Epithelial cell of proximal tubule (primary cell): Measurements from ENCODE around the gene DOK7. TPM values are rescaled to one million over a fixed set of nuclear protein-coding genes. Genes with fewer than 3 reads are reported as not detected.

ENCODE experiments used
- DNase-seq: peaks from one replicate; pipeline ENCODE4 v3.0.0-alpha.2; 2011; ENCODE audit warnings: low read depth
- H3K4me3 ChIP-seq: 2 replicates; pipeline ENCODE4 v1.5.1; 2011; ENCODE audit warnings: low read depth, mild to moderate bottlenecking, low read length
- total RNA-seq: library from RNA; depleted of rRNA; stranded (reverse); fragments of >200 nt; gene quantifications from 2 replicates; pipeline ENCODE4 v1.2.3, GENCODE V29; 2015
- TF ChIP-seq, protein P1 (sequence below): conservative IDR thresholded peaks from 2 replicates; pipeline ENCODE4 v1.5.1; 2012; ENCODE audit warnings: low read depth, mild to moderate bottlenecking, low read length

Gene DOK7
- total RNA-seq, 1 donor from 2014 or later, result 0.81 TPM

DNA sequence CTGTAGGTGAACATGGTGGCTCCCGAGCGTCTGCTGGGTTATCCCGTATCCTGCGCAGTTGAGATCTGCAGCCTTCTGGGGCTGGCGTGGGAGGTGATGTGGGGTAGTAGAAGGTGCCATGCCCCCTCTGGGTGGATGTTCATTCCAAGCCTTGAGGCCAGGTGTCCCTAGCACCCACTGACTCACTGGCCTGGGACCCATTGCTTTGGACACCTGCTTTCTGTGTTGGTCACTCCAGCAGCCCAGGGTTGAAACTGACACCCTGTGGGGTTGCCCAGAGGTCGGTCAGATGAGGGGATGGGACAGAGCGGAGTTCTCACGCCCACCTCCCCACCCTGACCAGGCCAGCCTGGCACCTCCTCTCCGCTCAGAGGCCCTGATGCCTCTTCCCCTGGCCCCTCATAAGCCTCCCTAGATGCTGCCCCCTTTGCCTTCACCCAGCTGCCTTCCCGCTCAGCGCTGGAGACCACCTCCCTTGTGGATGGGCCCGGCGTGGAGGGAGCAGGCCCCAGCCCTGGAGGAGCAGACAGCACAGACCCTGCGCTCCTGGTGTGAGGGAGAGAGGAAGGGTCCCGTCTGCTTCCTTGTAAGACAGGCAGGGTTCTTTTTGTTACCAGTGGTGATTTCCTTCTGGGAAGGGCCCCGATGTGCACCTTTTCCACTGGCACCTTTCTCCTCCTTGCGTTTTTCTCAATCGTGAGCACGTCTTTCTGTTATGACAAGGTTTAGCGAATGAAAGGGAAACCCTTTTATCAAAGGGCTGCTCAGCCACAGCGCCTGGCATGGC lies 2.0 kb downstream of the DOK7 start:
- TF ChIP-seq, protein P1, sequence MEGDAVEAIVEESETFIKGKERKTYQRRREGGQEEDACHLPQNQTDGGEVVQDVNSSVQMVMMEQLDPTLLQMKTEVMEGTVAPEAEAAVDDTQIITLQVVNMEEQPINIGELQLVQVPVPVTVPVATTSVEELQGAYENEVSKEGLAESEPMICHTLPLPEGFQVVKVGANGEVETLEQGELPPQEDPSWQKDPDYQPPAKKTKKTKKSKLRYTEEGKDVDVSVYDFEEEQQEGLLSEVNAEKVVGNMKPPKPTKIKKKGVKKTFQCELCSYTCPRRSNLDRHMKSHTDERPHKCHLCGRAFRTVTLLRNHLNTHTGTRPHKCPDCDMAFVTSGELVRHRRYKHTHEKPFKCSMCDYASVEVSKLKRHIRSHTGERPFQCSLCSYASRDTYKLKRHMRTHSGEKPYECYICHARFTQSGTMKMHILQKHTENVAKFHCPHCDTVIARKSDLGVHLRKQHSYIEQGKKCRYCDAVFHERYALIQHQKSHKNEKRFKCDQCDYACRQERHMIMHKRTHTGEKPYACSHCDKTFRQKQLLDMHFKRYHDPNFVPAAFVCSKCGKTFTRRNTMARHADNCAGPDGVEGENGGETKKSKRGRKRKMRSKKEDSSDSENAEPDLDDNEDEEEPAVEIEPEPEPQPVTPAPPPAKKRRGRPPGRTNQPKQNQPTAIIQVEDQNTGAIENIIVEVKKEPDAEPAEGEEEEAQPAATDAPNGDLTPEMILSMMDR, result no peak
- DNase-seq, result no peak
- no peak overlapping the region for H3K4me3 ChIP-seq

DNA sequence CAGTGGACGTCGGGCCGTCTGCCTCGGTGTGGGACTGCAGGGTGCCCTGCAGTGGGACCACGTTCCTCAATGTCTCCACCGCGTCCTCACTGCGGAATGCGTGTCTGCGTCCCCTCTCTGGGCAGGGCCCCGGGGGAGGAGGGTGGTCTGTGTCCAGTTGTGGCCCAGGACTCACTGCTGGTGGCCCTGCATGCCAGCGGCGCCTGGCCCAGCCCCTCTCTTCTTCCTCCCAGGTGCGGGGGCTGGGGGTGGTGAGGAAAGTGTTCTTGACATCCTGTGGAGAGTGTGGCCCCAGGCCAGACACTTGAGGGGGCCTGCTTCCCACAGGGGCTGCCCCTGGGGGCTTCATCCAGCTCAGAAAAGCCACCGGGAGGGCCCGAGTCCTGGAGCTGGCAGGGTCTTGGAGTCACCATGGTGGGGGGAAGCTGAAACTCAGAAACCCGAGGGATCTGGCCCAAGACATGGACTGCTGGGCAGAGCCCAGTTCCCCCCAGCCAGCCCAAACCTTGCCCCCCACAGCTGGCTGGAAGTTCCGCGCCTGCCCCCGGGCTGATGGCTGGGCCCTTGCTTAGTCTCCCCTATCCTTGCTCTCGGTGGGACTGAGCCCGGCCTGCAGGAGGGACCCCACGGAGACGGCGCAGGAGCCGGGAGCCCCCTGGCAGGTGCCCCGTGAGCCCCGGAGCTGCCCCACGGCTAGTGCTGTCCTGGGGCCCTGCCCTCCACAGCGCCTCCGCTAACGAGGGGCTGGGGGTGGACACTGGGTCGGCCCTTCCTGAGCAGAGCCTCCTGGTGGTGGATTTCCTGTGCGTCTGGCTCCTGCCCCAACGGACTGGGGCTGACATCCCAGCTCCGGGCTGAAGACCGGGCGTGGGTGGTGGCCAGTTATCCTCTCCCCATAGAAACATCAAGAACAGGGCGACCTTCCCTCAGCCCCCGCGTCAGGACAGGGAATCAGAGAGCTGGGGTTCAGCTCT lies 2.9 kb downstream of the DOK7 start:
- TF ChIP-seq, protein P1, result peak; percentile 17
- H3K4me3 ChIP-seq, result no peak overlapping the region

DNA sequence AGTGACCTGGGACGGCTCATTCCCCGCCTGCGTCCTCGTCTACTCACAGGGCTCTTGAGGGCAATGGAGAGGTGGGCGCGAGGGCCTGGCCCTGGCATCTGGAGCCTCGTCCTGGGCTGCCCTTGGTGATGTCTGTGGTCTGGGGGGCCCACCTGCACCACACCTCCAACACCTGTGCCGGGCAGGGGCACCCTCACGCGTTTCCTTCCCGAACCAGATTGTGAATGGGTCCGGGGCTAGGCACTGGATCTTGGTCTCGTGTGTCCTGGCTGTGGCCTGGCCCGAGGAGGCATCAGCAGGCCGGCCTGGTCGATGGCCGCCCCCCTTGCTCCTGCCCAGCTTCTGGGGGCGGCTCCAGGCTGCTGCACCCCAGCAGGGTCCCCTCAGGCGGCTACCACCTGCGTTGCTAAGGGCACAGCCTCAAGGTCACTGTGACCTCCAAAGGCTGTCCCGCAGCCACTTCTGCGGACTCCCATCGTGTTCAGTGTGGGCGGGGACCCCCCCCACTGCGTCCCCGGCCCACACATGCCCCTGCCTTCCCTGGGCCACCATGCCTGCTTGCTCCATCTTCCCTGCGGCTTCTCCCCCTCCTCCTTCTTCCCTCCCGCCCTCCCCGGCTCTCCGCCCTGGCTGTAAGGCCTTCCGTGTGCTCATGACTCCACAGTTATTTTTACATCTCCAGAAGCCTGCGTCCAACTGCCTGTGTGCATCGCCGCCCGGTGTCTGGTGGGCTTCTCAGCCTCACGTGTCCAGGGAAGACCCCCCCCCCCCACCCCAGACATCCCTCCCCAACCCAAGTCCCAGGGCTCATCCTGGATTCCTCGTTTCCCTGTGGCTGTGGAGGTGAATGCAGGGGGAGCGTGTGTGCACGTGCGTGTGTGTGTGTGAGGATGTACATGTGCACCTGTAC lies 3.8 kb downstream of the DOK7 start:
- no peak overlapping the region for H3K4me3 ChIP-seq
- DNase-seq, result no peak
- TF ChIP-seq, protein P1, result no peak

More for the DNA sequence above, 2.9 kb downstream of the DOK7 start:
- no peak for DNase-seq

DNA sequence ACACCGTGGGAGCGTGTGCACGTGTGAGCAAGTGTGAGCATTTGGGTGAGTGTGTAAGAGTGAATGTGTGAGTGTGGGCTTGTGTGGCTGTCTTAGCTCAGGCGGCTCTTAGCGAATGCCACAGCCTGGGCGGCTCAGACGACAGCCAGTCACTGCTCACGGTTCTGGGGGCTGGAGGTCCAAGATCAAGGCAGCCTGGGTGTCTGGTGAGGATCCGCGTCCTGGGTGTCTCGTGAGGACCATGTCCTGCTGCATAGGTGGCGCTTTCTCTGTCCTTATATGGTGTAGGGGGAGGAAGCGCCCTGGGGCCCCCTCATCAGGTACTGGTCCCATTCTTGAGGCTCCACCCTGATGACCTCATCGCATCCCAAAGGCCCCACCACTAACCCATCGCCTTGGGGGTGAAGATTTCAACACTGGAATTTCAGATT lies 4.5 kb downstream of the DOK7 start:
- DNase-seq, result no peak
- TF ChIP-seq, protein P1, result no peak
- no peak overlapping the region for H3K4me3 ChIP-seq

DNA sequence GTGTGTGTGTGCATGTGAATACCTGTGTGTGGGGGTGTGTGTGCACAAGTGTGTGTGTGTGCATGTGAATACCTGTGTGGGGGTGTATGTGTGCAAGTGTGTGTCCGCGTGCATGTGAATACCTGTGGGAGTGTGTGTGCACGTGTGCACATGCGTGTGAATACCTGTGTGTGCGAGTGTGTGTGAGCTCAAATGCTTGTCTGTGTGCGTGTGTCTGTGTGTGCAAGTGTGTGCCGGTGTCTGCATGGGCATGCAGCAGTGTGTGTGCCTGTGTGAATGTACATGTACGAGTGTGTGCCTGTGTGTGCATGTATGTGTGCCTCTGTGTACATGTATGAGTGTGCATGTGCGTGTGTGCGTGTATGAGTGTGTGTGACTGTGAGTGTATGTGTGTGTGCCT lies 5.0 kb downstream of the DOK7 start:
- TF ChIP-seq, protein P1, result no peak
- no peak overlapping the region for H3K4me3 ChIP-seq
- no peak for DNase-seq

DNA sequence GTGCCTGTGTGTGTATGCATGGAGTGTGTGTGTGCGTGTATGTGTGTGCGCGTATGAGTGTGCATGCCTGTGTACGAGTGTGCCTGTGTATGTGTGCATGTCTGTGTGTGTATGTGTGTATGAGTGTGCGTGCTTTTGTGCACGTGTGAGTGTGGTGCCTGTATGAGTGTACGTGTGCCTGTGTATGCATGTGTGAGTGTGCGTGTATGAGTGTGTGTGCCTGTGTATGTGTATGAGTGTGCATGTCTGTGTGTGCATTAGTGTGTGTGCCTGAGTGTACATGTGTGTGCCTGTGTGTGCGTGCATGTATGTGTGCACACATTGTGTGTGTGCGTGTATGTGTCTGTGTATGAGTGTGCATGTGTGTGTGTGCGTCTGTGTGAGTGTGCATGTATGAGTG lies 5.7 kb downstream of the DOK7 start:
- H3K4me3 ChIP-seq, result no peak overlapping the region
- TF ChIP-seq, protein P1, result no peak
- DNase-seq, result no peak
